Lower leg skin (tissue), 3 donors: ENCODE measurements around the gene ATP6V0E1.

ENCODE experiments used
- CTCF ChIP-seq, 3 donors: fragments of 450-650 bp; IDR thresholded peaks; one replicate each; pipeline ENCODE4 v1.5.1; 2016; ENCODE audit warnings: antibody characterized with exemption in 3 of 3, mild to moderate bottlenecking in 3 of 3, moderate library complexity in 2 of 3
- POLR2A ChIP-seq, 2 donors: fragments of 450-650 bp; IDR thresholded peaks; one replicate each; pipeline ENCODE4 v1.6.1; 2016 to 2017; ENCODE audit warnings: antibody characterized with exemption in 2 of 2, mild to moderate bottlenecking in 1 of 2, moderate library complexity in 1 of 2

GRCh38 chr5:173055042-173055721 lies 71.6 kb downstream of the ATP6V0E1 start:
- no peak for TF ChIP-seq CTCF (IDR thresholded peaks at IDR 0.05)
- TF ChIP-seq POLR2A (IDR thresholded peaks at IDR 0.05): no peak
